ENCODE data around the gene SLC25A33.

Gene SLC25A33

GRCh38 chr1:9589144-9589718 lies 50.0 kb downstream of the SLC25A33 start:
- DNase-seq, result peak; percentile 34

GRCh38 chr1:9589719-9590157 lies 50.5 kb downstream of the SLC25A33 start:
- DNase-seq, result no peak

DNA sequence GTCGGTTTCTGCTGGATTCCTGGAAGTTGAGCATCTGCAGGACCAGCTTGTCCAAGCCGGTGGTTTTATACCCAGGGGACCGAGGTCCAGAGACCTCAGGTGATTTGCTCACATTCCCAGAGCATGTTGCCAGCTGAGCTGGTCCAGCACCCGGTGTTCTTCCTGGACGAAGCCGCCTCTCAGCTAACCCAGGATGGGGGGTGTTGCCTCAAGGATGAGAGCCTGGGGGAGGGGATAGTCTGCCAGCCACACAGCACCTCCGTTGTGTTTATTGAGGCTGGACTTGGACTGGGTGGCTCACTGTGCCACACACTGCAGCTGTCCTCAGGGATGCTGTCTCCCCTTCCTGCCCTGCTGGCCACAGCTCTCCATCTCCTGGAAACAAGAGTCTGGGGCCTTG lies 50.9 kb downstream of the SLC25A33 start:
- no peak for DNase-seq

- DNase-seq, result no peak
Measured at GRCh38 chr1:9590945-9591668, 51.8 kb downstream of the SLC25A33 start.

GRCh38 chr1:9591669-9592509 lies 52.6 kb downstream of the SLC25A33 start:
- no peak for DNase-seq

DNA sequence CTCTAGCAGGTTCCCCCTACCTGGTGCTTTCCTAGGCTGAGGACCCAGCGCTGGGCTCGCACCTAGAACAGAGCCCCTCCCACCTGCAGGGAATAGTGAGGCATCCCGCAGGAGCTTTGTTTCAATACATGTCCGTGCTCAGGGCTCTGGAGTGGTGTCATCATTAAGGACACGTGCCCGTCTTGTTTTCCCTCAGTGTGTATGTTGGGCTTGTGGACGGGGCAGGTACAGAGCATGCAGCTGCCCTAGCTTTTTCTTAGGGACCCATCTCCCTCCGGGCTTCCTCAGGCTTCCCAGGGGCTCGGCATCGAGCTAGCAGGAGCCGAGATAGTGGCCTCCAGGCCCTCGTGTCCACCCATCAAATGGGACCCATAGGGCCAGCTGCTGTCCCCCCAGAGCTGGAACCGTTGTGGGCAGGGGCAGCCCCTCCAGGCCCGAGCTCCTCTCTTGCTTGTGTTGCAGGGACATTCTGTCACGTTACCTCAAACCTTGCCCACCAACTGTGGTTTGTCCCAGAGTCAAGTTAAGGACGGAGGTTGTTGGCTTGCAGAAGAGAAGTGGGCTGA lies 53.3 kb downstream of the SLC25A33 start:
- DNase-seq, result no peak

- DNase-seq, result no peak
Measured at GRCh38 chr1:9593147-9593491, 53.9 kb downstream of the SLC25A33 start.

GRCh38 chr1:9593492-9594465 lies 54.5 kb downstream of the SLC25A33 start:
- peak; percentile 27 for DNase-seq

DNA sequence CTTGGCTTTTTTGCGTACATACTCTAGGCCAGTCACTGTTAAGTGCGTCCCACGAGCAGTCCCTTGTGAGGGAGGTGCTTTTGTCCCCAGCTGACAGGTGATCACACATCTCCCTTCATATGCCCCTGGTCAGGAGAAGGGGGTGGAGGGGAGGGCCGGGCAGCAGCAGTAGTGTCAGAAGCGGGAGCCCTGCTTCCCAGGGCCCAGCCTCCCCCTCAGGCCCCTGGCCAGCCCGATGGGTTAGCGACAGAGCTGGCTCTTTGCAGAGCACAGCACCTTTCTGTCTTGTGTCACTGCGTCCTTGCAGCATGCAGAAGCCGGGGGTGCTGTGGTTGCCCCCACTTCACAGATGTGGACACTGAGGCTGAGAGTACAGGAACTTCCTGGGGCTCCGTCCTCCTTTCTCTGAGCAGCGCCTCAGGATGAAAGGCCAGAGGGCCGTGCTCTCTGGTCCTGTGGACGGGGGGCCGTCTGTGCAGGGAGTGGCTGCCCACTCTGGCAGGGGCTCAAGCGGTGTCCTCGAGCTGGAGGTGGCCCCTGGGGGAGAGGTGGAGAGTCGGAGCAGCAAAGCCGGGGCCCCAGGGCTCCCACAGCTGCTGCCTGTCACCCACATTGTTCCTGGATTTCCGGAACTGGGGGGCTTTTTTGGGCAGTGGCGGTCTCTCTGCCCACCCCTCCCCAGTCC lies 55.3 kb downstream of the SLC25A33 start:
- DNase-seq, result no peak

GRCh38 chr1:9595156-9595967 lies 56.1 kb downstream of the SLC25A33 start:
- DNase-seq, result no peak

DNA sequence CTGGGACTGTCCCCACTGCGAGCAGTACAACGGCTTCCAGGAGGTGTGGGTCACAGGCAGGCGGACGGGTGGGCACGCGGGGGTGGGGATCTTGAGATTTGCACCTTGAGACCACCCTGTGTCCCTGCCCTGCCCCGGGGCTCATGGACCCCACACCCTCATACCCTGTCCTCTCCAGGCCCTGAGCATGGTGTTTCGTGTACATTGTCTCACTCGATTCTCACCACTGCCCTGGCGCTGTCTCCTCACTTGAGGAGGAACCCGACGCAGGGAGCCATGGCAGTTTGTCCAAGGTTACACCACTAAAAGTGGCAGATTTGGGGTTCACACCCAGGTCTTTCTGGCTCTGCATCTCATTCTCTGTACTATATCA lies 56.7 kb downstream of the SLC25A33 start:
- DNase-seq, result no peak

DNA sequence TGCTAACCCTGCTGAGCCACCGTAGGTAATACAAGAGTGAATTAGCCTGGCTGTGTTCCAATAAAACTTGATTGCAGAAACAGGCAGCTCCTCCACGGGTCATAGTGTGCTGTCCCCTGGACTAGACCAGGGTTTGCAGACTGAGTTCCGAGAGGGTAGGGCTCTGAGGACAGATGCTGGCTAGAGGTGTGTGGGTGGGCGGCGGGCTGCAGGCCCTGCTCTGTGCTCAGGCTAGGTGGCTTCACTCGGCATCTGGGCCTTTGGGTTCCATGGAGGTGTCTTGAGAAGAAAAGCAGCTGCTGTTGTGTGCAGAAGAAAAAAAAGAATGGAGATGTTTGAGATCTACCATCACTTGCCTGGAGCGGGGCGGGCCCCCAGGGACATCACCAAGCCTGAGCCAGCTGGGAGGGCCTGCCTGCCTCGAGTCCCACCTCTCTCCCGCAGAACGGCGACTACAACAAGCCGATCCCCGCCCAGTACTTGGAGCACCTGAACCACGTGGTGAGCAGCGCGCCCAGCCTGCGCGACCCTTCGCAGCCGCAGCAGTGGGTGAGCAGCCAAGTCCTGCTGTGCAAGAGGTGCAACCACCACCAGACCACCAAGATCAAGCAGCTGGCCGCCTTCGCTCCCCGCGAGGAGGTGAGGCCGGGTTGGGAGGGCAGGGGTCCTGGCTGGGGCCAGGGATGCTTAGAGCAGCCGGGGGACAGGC lies 57.3 kb downstream of the SLC25A33 start:
- no peak for DNase-seq

DNA sequence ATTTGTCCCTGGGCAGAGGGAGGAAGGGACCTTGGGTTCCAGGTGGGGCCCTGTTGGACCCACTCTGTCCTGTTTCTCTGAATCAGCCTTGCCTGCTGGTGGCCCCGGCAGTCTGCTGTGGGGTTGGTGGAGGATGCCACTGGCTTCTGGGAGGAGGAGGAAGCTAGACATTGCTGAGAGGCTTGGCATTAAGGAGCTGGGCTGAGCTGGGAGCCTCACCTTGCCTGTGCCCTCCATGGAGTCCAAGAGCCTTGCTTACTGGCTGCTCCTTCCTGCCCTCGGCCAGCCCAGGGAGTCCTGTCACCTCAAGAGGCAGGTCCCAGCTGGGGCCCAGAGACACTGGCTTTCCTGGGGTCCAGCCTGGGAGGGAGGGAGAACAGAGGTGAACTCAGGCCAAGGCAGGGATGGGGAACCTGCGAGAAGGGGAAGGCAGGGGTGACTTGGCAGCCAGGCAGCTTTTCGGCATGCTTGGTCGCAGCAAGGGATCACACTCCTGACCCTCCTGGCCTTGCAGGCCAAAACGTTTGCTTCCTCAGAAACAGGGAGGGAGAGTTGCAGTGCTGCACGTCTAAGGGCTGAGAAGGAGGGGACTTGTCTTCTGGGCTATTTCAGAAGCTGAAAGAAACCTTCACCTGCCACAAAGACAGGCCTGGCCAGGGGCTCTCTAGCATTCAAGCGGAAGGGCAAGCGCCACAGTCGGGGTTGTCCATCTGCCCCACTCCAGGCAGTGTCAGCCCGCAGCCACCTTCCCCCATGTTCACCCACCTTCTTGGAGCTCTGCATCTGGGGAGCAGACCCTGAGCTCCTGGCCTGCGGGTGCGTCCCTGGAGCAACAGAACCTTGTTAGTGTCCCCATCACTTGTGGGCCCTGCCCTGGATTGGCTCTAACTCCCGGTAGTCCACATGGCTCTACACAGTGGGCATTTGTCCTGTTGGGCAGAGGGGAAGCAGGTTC lies 58.4 kb downstream of the SLC25A33 start:
- DNase-seq, result no peak

DNA sequence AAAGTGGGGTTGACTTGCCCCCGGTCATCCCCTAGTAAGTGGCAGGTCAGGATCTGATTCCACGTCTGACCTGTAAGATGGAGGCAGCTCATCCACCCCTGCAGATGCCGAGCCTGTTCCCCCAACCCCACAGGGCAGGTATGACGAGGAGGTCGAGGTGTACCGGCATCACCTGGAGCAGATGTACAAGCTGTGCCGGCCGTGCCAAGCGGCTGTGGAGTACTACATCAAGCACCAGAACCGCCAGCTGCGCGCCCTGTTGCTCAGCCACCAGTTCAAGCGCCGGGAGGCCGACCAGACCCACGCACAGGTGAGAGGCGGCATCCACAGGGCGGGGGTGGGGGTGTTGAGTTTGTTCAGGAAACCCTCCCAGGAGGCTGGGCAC lies 59.0 kb downstream of the SLC25A33 start:
- no peak for DNase-seq

GRCh38 chr1:9599741-9600140 lies 60.5 kb downstream of the SLC25A33 start:
- DNase-seq, result no peak

- DNase-seq, result no peak
Measured at GRCh38 chr1:9600861-9601834, 61.9 kb downstream of the SLC25A33 start.

DNA sequence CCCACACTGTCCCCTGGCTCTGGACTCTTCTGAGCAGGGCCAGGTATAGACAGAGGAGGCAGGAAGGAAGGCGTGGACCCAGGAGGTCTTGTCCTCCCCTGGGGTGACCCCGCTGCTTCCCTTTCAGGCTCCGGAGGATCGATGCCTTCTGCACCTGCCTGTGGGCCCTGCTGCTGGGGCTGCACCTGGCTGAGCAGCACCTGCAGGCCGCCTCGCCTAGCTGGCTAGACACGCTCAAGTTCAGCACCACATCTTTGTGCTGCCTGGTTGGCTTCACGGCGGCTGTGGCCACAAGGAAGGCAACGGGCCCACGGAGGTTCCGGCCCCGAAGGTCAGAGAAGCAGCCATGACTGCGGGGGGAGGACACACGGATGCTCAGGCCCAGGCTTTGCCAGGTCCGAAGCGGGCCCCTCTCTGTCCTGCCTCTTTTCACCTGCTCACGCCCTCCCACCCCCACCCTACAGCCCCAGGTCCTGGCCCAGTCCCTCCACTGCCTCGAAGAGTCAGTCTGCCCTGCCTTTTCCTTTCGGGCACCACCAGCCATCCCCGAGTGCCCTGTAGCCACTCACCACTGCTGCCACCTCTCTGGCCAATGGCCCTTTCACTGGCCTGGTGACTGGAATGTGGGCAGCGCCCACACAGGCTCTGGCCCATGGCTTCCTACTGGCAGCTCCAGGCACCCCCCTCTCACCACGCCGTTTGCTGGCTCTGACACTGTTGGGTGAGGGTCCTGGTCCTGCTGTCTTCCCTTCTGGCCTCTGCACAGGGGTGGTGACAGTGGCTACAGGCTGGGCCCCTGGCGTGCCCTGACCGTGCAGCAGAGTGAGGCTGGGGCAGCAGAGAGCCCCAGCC lies 62.9 kb downstream of the SLC25A33 start:
- no peak for DNase-seq

Measured in activated CD4-positive, alpha-beta T cell treated with anti-CD3 and anti-CD28 coated beads, Interleukin-2, amount 50 U/mL, for 1 hour (primary cell).